Femur (tissue), 1 donor: ENCODE results near the gene CABP2.
"Not testable (repeated sequence)": the region's sequence is repeated elsewhere in the genome, so short reads cannot be mapped to it uniquely, and the experiment has no call there.

Experiments
- DNase-seq: peaks from one replicate; pipeline ENCODE4 v3.0.0-alpha.2; 2017

Gene CABP2

GRCh38 chr11:67538823-67539505, 15.7 kb upstream of the CABP2 start:
- DNase-seq: no peak

DNA sequence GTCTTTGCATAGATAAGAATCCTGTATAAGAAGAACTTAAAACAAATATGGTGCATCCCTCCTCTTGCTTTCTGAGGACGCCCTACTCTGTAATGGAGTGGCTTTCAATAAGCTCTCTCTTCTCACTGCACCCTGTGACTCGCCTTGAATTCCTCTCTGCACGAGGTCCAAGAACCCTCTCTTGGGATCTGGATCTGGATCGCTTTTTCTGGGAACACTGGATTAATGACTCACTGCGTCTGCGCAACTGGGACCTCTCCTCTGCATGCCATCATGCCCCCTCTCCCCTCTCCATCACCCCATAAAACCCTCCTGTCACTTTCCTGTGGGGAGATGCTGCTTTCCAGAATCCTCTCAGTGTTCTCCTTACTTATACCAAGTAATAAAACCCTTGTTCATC, 15.1 kb upstream of the CABP2 start:
- no peak for DNase-seq

DNA sequence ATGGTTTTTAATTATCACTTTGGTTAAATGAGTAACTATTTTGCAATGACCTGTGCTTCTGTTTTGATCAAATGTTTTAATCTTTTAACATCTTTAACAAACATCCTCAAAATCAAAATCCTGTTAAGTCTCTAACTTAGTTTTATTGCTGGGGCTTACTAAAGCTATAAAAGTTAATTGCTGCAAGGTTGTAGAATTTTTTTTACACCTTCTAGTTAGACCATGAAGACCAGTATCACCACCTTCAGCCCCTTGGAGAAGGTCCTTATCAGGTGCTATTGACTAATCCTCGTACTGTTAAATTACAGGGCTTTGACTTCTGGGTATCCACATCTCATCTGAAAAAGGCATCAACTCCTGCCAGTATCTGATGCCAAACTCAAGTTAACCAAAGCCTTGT, 12.3 kb upstream of the CABP2 start:
- no peak for DNase-seq

GRCh38 chr11:67534070-67534679, 10.9 kb upstream of the CABP2 start:
- no peak for DNase-seq

GRCh38 chr11:67532889-67533288, 9.6 kb upstream of the CABP2 start:
- no peak for DNase-seq

DNA sequence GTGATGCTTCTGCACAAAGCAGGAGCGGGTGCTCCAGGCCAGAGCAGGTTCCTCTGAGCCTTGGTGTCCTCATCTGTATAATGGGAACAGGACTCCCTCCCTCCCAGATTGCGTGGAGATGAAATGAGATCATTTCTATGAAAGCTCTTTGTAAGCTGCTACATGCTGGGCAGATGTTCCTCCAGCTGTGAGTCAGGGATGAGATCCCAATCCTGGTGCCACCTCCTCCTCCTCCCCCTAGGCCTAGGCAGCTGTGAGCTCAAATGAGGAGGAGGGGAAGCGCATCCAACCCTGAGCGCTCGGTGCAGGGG, 7.0 kb upstream of the CABP2 start:
- no peak for DNase-seq

GRCh38 chr11:67528376-67528775, 5.1 kb upstream of the CABP2 start:
- DNase-seq: no peak

DNA sequence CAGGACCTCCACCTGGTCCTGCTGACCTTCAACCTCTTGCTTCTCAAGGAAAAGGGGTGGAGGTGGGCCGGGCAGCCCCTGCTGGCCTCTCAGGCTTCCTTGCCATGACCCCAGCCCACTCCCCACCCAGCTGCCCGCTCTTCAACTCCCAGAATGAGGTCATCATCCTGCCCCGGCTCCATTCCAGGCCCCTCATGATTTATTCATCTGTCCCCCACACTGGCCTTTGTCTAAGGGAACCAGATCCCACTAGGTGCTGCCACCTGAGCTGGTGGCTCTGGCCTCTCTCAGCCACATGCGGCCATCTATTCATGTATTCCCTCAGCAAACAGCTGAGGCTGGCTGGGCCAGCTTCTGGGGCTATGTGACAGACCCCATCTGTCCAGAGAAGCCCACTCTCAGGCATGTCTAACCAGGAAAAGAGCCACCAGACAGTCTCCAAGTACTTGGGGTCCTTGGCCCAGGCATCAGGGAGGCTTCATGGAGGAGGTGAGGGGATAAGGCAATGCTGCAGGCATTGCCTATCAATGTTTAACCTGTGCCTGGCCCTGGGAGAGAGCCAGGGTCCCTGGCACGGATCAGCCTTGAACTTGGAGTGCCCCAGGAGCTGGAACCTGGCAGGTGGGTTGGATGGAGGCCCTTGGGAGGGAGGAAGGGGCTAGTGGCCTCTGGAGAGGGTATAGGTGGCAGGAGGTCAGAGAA, 2.2 kb upstream of the CABP2 start:
- DNase-seq: no peak

DNA sequence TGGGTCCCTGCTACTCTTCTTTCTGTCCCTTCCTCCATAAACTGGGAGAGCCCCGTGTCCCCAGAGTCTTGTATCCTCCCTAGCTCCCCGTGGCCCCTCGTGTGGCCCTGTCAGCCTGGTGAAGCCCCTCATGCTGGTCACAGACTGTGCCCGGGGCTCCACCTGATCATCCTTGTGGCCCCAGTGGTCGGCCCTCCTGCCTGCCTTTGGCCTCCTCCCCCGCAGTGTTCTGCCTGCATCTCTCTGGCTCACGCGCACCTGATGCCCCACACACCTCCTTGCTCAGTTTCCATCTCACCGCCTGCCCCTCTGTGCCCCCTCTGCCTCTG, 1.2 kb upstream of the CABP2 start:
- DNase-seq: no peak

DNA sequence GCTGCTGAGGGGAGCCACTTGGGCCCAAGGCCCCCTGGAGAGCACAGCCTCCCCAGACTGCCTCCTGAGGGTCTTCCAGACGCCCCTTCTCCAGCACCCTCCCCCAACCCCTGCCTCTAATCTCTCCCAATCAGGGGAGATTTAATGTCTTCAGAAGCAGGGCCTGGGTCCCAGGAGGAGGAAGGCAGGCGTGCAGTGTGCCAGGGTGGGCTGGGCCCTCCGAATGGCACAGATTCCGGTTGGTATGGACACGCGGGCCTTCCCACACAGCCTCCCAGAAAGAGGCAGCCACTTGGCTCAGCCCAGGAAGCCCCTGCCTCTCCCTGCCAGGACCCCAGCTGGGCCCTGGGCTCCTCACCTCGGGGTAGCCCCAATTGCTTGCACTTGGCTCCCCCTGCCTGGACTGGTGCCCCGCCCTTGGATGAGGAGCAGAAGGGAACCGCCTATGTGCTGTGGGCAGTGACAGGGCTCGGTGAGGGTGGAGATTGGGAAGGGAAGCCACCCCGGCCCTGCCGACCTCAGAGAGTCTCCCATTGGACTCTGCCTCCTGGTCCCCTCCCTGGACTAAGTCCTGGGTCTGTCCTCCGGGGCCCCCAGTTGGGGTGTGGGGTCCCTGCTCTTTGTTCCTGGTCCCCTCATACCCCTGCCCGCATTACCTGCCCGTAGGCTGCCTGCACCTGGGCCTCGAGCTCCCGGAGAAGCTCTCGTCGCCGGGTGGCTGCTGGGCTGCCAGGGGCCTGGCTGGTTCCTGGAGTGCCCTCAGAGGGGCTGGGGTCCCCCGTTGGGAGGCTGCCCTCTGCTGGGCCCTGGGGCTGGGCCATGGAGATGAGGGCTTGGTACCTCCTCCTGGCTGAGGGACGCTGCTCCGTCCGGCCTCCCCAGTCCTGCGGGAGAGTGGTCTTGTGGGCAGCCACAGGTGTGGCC, 572 bp upstream of the CABP2 start:
- DNase-seq: no peak

DNA sequence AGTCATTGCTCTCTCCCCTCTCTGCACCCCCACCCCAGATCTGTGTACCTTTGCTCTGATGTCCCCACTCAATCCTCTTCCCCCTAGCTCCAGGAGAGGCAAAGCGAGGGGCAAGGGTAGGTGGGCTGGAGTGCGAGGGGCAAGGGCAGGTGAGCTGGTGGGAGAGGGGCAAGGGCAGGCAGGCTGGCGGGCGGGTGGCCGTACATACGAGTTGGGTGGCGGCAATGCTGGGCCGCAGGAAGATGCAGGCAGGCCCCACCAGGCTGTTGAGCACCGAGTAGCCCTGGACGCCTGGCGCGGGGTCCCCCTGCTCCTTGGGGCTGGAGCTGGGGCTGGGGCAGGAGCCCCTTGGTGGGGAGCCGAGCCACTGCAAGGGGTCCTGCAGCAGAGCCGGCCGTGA, 908 bp downstream of the CABP2 start:
- no peak for DNase-seq

DNA sequence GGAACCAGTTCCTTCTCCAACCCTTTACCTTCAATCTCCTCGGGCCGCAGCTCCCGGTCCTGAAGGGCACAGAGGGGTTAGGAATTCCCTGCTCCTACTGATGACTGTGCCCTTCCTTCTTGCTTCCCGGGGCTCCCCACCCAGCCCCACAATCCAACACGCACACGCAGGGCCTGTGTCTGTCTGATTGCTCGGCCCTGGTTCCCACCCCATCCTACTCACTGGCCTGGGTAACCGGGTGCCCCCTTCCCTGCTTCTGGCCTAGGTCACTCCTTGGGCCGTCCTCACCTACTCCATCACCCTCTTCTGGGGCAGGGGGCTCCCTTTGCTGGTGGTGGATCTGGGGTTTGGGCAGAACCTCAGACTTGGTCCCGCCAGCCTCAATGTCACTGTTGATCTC, 1.3 kb downstream of the CABP2 start:
- no peak for DNase-seq

- DNase-seq: no peak
Observed at GRCh38 chr11:67520856-67521824, 2.1 kb downstream of the CABP2 start.

GRCh38 chr11:67519726-67520125, 3.5 kb downstream of the CABP2 start:
- no peak for DNase-seq

GRCh38 chr11:67517784-67518552, 5.3 kb downstream of the CABP2 start:
- no peak for DNase-seq

DNA sequence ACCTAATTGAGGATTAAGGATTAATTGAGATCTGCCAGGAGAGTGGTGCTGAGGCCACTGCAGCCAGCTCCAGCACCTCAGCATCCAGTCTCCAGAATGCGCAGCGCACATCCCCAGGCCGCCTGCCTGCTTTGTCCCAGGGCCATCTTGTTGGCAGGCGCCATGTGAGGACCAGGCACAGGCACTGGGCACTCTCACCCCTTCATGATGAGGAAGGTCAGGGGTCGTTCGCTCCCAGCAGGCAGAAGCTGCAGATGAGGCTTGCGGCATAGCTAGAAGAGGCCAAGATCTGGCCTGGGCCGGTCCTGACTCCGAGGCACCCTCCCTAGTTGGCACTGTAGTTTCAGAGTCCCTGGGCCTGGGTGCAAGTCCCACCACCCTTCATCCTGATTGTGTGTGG, 6.4 kb downstream of the CABP2 start:
- no peak for DNase-seq

GRCh38 chr11:67514116-67514515, 9.1 kb downstream of the CABP2 start:
- no peak for DNase-seq

GRCh38 chr11:67511558-67511957, 11.7 kb downstream of the CABP2 start:
- DNase-seq: not testable (repeated sequence)

GRCh38 chr11:67510023-67510345, 13.3 kb downstream of the CABP2 start:
- DNase-seq: no peak

GRCh38 chr11:67508486-67509121, 14.6 kb downstream of the CABP2 start:
- DNase-seq: peak; percentile 97

DNA sequence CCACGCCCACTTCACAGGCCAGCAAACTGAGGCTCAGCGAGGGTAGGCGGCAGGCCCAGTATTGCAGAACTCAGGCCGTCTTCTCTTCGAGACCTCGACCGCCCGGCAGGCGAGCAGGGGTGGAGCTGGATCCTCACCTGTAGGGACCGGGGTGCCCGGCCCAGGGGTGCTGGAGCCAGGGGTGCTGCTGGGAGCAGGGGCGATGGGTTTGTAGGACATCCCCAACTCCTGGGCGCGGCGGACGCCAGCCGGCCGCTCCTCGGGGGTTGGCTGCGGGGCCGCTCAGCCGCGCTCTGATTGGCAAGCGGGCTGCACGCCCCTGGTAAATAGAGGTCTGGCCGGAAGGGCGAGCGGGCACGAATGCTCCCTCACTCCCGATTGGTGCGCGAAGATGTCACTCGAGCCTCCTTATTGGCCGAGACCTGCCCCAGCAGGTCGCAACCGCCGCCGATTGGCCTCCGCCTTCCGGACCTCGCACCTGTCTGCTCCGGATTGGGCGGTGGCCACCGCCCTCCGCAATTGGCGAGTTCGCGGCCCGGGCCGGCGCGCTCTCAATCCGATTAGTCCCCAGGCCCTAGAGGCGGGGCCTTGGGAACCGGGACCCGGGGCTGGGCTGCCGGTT, 15.3 kb downstream of the CABP2 start, which contains the start of gene CDK2AP2:
Gene CDK2AP2 (minus strand): TSS at position 299 of the 622 bp plus-strand sequence. CDS start 80 bp downstream, at position 219.
- peak; percentile 98 for DNase-seq
